Panc1 (cell line): ENCODE results near the gene AP5M1. TPM values are rescaled to one million over a fixed set of nuclear protein-coding genes. Genes with fewer than 3 reads are reported as not detected.

ENCODE experiments used
- ATAC-seq: fragments of 200-7000 bp; cut with Tn5 transposase; 2 replicates; pipeline ENCODE4 v1.9.1; 2020; ENCODE audit warnings: mild to moderate bottlenecking, moderate library complexity
- BruUV-seq: library from RNA; stranded (reverse); fragments of 400-500 nt; replicated peaks from 2 replicates; lab custom pipeline; 2021; lab: Mats Ljungman, UMichigan
- CTCF ChIA-PET: fragments of 300-600 bp; sonication (Branson Sonifier 250); formaldehyde crosslinking; loops from one replicate; lab custom pipeline; 2022; ENCODE audit warnings: antibody characterized with exemption; lab: Charles Lee
- POLR2A ChIA-PET: fragments of 300-600 bp; sonication (Branson Sonifier 250); formaldehyde crosslinking; loops from one replicate; lab custom pipeline; 2022; ENCODE audit warnings: antibody characterized with exemption; lab: Charles Lee
- DNase-seq: peaks from one replicate; pipeline ENCODE4 v3.0.0-alpha.2; 2010; ENCODE audit warnings: low read depth, low spot score
- H3K27ac ChIP-seq: 2 replicates; pipeline ENCODE4 v1.5.1; 2011; ENCODE audit warnings: mild to moderate bottlenecking, low read length, inconsistent platforms
- H3K27me3 ChIP-seq: fragments of 200-500 bp; sonication (Bioruptor generic); 2 replicates; pipeline ENCODE4 v1.6.0; 2014; ENCODE audit warnings: low read length, inconsistent platforms; ENCODE audit not compliant: control insufficient read depth, insufficient read depth
- H3K36me3 ChIP-seq: fragments of 200-500 bp; sonication (Bioruptor generic); 2 replicates; pipeline ENCODE4 v1.5.1; 2014; ENCODE audit warnings: inconsistent platforms, mild to moderate bottlenecking, low read length, moderate library complexity; ENCODE audit not compliant: control insufficient read depth, insufficient read depth
- H3K4me1 ChIP-seq: 2 replicates; pipeline ENCODE4 v1.5.1; 2011; ENCODE audit warnings: inconsistent platforms, mild to moderate bottlenecking, low read length, moderate library complexity; ENCODE audit not compliant: control insufficient read depth, insufficient read depth
- H3K4me3 ChIP-seq, 2 experiments: 2 replicates each; pipeline ENCODE4 v1.5.1; 2011 to 2012; ENCODE audit warnings: low read depth in 2 of 2, low read length in 2 of 2, mild to moderate bottlenecking in 2 of 2, inconsistent platforms in 1 of 2, moderate library complexity in 1 of 2
- H3K9me3 ChIP-seq: fragments of 200-500 bp; sonication (Bioruptor generic); 2 replicates; pipeline ENCODE4 v1.5.1; 2014; ENCODE audit warnings: low read depth, mild to moderate bottlenecking, inconsistent platforms, low read length, moderate library complexity; ENCODE audit not compliant: control insufficient read depth, insufficient read depth
- POLR2AphosphoS5 ChIP-seq: IDR thresholded peaks from 2 replicates; pipeline ENCODE4 v1.6.1; 2012; ENCODE audit warnings: mild to moderate bottlenecking, low read depth, low read length, moderate library complexity
- REST ChIP-seq, 2 experiments: IDR thresholded peaks; 2 replicates each; pipeline ENCODE4 v1.6.1; 2011 to 2012; ENCODE audit warnings: low read depth in 2 of 2, control low read depth in 1 of 2, low read length in 1 of 2, mild to moderate bottlenecking in 1 of 2, moderate library complexity in 1 of 2; ENCODE audit not compliant: insufficient read depth in 1 of 2
- SIN3A ChIP-seq: IDR thresholded peaks from 2 replicates; pipeline ENCODE4 v1.6.1; 2012; ENCODE audit warnings: low read depth, mild to moderate bottlenecking, low read length, moderate library complexity, borderline replicate concordance; ENCODE audit not compliant: insufficient read depth
- TCF7L2 ChIP-seq: IDR thresholded peaks from 2 replicates; pipeline ENCODE4 v1.6.1; 2011; ENCODE audit warnings: mild to moderate bottlenecking, low read depth, low read length, inconsistent platforms
- in situ Hi-C: cut with HindIII; loops from 2 replicates; pipeline ENCODE4 v1.10.0; 2016; ENCODE audit warnings: low sequenced_read_pairs, low pct_unique_long_range_greater_than_20kb
- intact Hi-C: fragments of 100-400 bp; cut with micrococcal nuclease; formaldehyde crosslinking; loops from one replicate; pipeline ENCODE4 v1.10.0; 2022; ENCODE audit not compliant: unreplicated experiment
- total RNA-seq: library from RNA; stranded (reverse); gene quantifications from one replicate; pipeline ENCODE4 v1.2.1, GENCODE V29; 2021; ENCODE audit not compliant: unreplicated experiment
- TF ChIP-seq, protein P1 (sequence below): fragments of 450-650 bp; IDR thresholded peaks from 2 replicates; pipeline ENCODE4 v1.5.1; 2017; ENCODE audit warnings: mild to moderate bottlenecking

Gene AP5M1
- total RNA-seq, 1 experiment from 2014 or later, result 20.0 TPM

GRCh38 chr14:57245941-57246340 is 22.8 kb upstream of the AP5M1 start:
- in situ Hi-C loops, result no loop called here
- intact Hi-C loops, result no loop called here
- CTCF ChIA-PET, result no interaction called here

DNA sequence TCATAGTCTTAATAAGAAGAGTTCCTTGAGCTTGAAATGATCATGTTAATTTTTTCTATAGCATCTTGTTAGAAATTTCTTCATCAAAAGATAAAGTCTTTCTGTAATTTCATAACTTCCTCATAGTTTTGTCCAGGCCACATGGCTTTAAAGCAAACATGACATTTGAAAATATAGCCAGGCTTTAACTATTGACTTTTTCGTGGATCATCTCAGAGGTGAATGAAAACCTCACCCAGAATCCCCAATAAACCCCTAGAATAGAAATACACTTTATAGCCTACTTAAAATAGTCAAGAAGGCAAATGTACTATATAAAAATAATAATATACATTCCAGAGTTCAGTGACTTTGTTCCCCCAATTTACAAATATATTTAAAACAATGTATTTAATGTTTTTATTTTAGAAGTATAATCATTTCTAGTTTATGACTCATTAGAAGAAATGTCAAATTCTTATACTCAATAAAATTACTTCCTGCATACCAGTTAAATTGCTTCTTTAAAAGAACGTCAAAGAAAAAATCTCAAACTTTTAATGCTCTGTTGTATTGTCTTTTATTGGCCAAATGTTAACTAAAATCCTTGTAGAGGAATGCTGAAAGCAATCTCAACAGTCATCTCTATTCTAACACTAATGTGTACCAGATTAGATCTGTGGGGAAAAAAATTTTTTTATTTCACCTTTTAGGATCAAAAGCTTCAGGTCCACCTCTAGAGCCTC is 21.7 kb upstream of the AP5M1 start:
- in situ Hi-C loops, result no loop called here
- no peak overlapping the region for H3K4me3 ChIP-seq
- H3K4me1 ChIP-seq, result no peaks in the 10 kb centered on the region
- no peaks in the 10 kb centered on the region for H3K9me3 ChIP-seq
- no peak overlapping the region for H3K27ac ChIP-seq
- H3K36me3 ChIP-seq, result peaks cover 5% of the 10 kb centered on the region; the same call in 1 of the 2 replicates
- no peak for DNase-seq
- BruUV-seq, result no TSS peak
- ATAC-seq, result no peak
- ChIA-PET POLR2A (no interaction called here), CTCF (no interaction called here)
- H3K27me3 ChIP-seq, result no peaks in the 10 kb centered on the region
- TF ChIP-seq SIN3A, result no peak
- TF ChIP-seq, protein P1, sequence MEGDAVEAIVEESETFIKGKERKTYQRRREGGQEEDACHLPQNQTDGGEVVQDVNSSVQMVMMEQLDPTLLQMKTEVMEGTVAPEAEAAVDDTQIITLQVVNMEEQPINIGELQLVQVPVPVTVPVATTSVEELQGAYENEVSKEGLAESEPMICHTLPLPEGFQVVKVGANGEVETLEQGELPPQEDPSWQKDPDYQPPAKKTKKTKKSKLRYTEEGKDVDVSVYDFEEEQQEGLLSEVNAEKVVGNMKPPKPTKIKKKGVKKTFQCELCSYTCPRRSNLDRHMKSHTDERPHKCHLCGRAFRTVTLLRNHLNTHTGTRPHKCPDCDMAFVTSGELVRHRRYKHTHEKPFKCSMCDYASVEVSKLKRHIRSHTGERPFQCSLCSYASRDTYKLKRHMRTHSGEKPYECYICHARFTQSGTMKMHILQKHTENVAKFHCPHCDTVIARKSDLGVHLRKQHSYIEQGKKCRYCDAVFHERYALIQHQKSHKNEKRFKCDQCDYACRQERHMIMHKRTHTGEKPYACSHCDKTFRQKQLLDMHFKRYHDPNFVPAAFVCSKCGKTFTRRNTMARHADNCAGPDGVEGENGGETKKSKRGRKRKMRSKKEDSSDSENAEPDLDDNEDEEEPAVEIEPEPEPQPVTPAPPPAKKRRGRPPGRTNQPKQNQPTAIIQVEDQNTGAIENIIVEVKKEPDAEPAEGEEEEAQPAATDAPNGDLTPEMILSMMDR, result no peak
- no peak for TF ChIP-seq REST (IDR thresholded peaks at IDR 0.05; ENCODE audit: insufficient read depth in 1 of 2, low read depth in 2 of 2, low read length in 1 of 2)
- no peak for TF ChIP-seq POLR2AphosphoS5
- TF ChIP-seq TCF7L2, result no peak
- intact Hi-C loops, result no loop called here

More at GRCh38 chr14:57245941-57246340, 22.8 kb upstream of the AP5M1 start:
- Histone ChIP-seq H3K4me1 (no peaks in the 10 kb centered on the region), H3K9me3 (no peaks in the 10 kb centered on the region), H3K27me3 (no peaks in the 10 kb centered on the region), H3K4me3 (no peak overlapping the region), H3K36me3 (peaks cover 5% of the 10 kb centered on the region; the same call in 1 of the 2 replicates), H3K27ac (no peak overlapping the region)
- no peak for ATAC-seq
- no TSS peak for BruUV-seq
- TF ChIP-seq, protein P1, result no peak
- TF ChIP-seq TCF7L2 (no peak), SIN3A (no peak), REST (IDR thresholded peaks at IDR 0.05; ENCODE audit: insufficient read depth in 1 of 2, low read depth in 2 of 2, low read length in 1 of 2) (no peak), POLR2AphosphoS5 (no peak)
- no peak for DNase-seq
- POLR2A ChIA-PET, result no interaction called here
